ENCODE results near the gene ZNF331. TPM values are rescaled to one million over a fixed set of nuclear protein-coding genes. Genes with fewer than 3 reads are reported as not detected.

The ZNF331 gene
- total RNA-seq, 1 experiment from 2014 or later = 28.0 TPM

- no peaks in the 10 kb centered on the region for H3K9me2 ChIP-seq (replicated peaks; ENCODE audit: low read length)
- BruUV-seq (replicated peaks) = no TSS peak
- no peaks in the 10 kb centered on the region for H3K36me3 ChIP-seq (ENCODE audit: low read depth, low read length)
- H3K79me2 ChIP-seq (ENCODE audit: low read length) = peaks cover 10% of the 10 kb centered on the region
- DNase-seq (no peak), ATAC-seq (no peak)
- H3K9ac ChIP-seq (ENCODE audit: low read length) = no peak overlapping the region
- no peaks in the 10 kb centered on the region for H3K9me3 ChIP-seq (ENCODE audit: low read length)
- H3K4me3 ChIP-seq (ENCODE audit: low read length) = no peak overlapping the region
- CTCF ChIA-PET = interaction anchor here (0.5 kb wide), 1 partner anchor 51 kb away, joined by 5 read pairs; no protein-coding TSS in a partner anchor
- no peaks in the 10 kb centered on the region for H3F3A ChIP-seq (ENCODE audit: low read length, unreplicated experiment)
- H3K27me3 ChIP-seq (ENCODE audit: low read length) = no peaks in the 10 kb centered on the region
- peaks cover 5% of the 10 kb centered on the region; the same call in 1 of the 2 replicates for H3K4me1 ChIP-seq (ENCODE audit: insufficient read depth, low read length)
- H4K20me1 ChIP-seq (ENCODE audit: low read length) = no peaks in the 10 kb centered on the region
- TF ChIP-seq CTCF (conservative IDR thresholded peaks at IDR 0.05; ENCODE audit: low read depth, low read length) = no peak
- POLR2A ChIA-PET (ENCODE audit: unreplicated experiment) = no interaction called here
- intact Hi-C loops (cut with micrococcal nuclease) = no loop called here
- H2AFZ ChIP-seq (ENCODE audit: low read length) = no peak overlapping the region
- H3K27ac ChIP-seq (ENCODE audit: low read length) = no peak overlapping the region
- no peak overlapping the region for H3K4me2 ChIP-seq (ENCODE audit: low read length)
Measured at GRCh38 chr19:53517114-53517741, 20.7 kb upstream of the ZNF331 start.

GRCh38 chr19:53518121-53518520, 19.8 kb upstream of the ZNF331 start:
- intact Hi-C loops (cut with micrococcal nuclease) = no loop called here
- Histone ChIP-seq H3K36me3 (ENCODE audit: low read depth, low read length) (peaks cover 4% of the 10 kb centered on the region; the same call in 1 of the 2 replicates), H3K9me3 (ENCODE audit: low read length) (no peaks in the 10 kb centered on the region), H3K27ac (ENCODE audit: low read length) (no peak overlapping the region), H3K4me3 (ENCODE audit: low read length) (no peak overlapping the region), H3K79me2 (ENCODE audit: low read length) (peaks cover 16% of the 10 kb centered on the region), H3K4me1 (ENCODE audit: insufficient read depth, low read length) (peaks cover 5% of the 10 kb centered on the region; the same call in 1 of the 2 replicates), H3K9me2 (replicated peaks; ENCODE audit: low read length) (no peaks in the 10 kb centered on the region), H4K20me1 (ENCODE audit: low read length) (no peaks in the 10 kb centered on the region), H3K9ac (ENCODE audit: low read length) (no peak overlapping the region), H3K4me2 (ENCODE audit: low read length) (no peak overlapping the region), H3F3A (ENCODE audit: low read length, unreplicated experiment) (no peaks in the 10 kb centered on the region), H2AFZ (ENCODE audit: low read length) (no peak overlapping the region), H3K27me3 (ENCODE audit: low read length) (no peaks in the 10 kb centered on the region)
- TF ChIP-seq CTCF (conservative IDR thresholded peaks at IDR 0.05; ENCODE audit: low read depth, low read length) (no peak), EZH2 (IDR thresholded peaks at IDR 0.05; ENCODE audit: low read length, unreplicated experiment) (no peak), EZH2phosphoT487 (IDR thresholded peaks at IDR 0.05; ENCODE audit: borderline replicate concordance, low read length) (no peak)
- DNase-seq = no peak
- CTCF ChIA-PET = no interaction called here
- POLR2A ChIA-PET (ENCODE audit: unreplicated experiment) = no interaction called here
- no peak for ATAC-seq
- BruUV-seq (replicated peaks) = no TSS peak

- Histone ChIP-seq H3K4me1 (ENCODE audit: insufficient read depth, low read length) (peaks cover 5% of the 10 kb centered on the region; the same call in 1 of the 2 replicates), H2AFZ (ENCODE audit: low read length) (no peak overlapping the region), H3K9ac (ENCODE audit: low read length) (no peak overlapping the region), H3K9me3 (ENCODE audit: low read length) (no peaks in the 10 kb centered on the region), H3K27me3 (ENCODE audit: low read length) (no peaks in the 10 kb centered on the region), H3K4me2 (ENCODE audit: low read length) (no peak overlapping the region), H3K4me3 (ENCODE audit: low read length) (no peak overlapping the region), H3K9me2 (replicated peaks; ENCODE audit: low read length) (no peaks in the 10 kb centered on the region), H4K20me1 (ENCODE audit: low read length) (no peaks in the 10 kb centered on the region), H3K79me2 (ENCODE audit: low read length) (peaks cover 21% of the 10 kb centered on the region), H3F3A (ENCODE audit: low read length, unreplicated experiment) (no peaks in the 10 kb centered on the region), H3K36me3 (ENCODE audit: low read depth, low read length) (peaks cover 9% of the 10 kb centered on the region), H3K27ac (ENCODE audit: low read length) (no peak overlapping the region)
- POLR2A ChIA-PET (ENCODE audit: unreplicated experiment) = no interaction called here
- CTCF ChIA-PET = no interaction called here
- intact Hi-C loops (cut with micrococcal nuclease) = no loop called here
- ATAC-seq (no peak), DNase-seq (no peak)
- no peak for TF ChIP-seq EZH2 (IDR thresholded peaks at IDR 0.05; ENCODE audit: low read length, unreplicated experiment)
- TF ChIP-seq CTCF (conservative IDR thresholded peaks at IDR 0.05; ENCODE audit: low read depth, low read length) = no peak
- TF ChIP-seq EZH2phosphoT487 (IDR thresholded peaks at IDR 0.05; ENCODE audit: borderline replicate concordance, low read length) = no peak
- BruUV-seq (replicated peaks) = no TSS peak
Measured at GRCh38 chr19:53518716-53519115, 19.2 kb upstream of the ZNF331 start.
